GM21360 (cell line): ENCODE results near the gene RUFY2.
"Not testable (repeated sequence)": the region's sequence is repeated elsewhere in the genome, so short reads cannot be mapped to it uniquely, and the experiment has no call there.

Experiments used
- ATAC-seq: cut with Tn5 transposase; IDR thresholded peaks from one replicate; pipeline ENCODE4 v1.9.1; 2021; ENCODE audit warnings: mild to moderate bottlenecking, moderate library complexity; ENCODE audit not compliant: unreplicated experiment

The RUFY2 gene

DNA sequence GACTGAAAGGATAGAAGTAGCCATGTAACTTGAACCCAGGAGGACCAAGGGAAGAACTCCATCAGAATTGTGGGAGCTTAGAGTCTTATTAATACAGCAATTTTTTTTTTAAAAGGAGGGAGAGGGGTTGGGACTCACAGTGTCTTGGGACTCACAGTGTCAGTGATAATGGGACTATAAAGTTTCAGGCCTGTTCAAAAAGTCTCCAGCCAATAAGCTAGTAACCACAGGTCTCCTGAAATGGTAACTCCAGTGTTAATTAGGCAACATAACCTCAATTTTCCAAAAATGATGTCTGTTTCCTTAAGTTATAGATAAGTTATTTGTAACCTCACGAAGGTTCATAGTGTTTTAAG is 77.6 kb downstream of the RUFY2 start:
- no peak for ATAC-seq

DNA sequence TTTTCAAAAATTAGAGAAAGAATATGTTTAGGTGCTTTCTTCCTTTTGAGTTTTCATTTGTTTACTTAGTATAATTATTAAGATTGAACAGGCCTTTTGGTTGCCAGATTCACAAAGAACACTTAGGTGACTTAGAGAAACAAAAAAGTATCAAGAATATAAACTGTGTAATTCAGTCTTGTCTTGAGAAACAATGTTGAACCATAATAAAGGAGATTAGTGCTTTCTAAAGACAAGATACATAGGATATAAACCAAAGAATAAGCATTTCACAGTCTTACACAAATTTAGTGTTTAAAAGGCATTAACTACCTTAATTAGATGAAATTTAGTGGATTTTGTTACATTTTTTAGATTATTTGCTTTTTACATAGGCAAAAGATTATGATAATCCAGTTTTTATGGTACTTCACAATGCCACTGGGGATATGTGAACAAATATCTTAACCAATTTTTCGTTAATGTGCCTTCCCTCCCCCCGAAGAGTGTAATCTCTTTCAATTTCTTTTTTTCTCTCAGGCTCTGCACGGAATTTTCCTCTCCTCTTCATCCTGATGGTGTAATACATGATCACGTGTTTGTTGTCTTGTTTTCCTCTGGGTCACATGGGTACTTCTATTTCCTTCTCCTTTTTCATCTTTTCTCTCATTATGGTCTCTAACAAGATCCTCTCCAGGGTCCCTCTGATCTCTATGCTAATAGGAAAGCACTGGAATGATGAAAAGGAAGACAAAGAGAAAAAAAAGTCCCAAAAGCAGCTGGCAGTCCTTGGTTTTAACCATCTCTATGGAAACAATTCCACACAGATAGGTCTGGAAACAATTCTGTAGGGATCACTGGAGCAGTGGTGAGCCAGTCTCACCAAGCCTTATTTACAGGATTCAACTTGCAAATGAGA is 78.9 kb downstream of the RUFY2 start:
- no peak for ATAC-seq

DNA sequence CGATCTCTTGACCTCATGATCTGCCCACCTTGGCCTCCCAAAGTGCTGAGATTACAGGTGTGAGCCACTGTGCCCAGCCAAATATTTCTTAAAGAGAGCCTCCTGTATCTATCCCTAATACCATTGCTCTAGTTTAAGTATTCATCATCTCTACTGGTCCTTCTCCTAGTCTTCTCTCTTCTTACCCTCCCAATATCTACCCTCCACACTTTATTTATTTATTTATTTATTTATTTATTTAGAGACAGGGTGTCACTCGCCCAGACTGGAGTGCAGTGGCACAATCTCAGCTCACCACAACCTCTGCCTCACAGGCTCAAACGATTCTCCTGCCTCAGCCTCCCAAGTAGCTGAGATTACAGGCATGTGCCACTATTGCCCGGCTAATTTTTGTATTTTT is 82.7 kb downstream of the RUFY2 start:
- ATAC-seq = not testable (repeated sequence)

DNA sequence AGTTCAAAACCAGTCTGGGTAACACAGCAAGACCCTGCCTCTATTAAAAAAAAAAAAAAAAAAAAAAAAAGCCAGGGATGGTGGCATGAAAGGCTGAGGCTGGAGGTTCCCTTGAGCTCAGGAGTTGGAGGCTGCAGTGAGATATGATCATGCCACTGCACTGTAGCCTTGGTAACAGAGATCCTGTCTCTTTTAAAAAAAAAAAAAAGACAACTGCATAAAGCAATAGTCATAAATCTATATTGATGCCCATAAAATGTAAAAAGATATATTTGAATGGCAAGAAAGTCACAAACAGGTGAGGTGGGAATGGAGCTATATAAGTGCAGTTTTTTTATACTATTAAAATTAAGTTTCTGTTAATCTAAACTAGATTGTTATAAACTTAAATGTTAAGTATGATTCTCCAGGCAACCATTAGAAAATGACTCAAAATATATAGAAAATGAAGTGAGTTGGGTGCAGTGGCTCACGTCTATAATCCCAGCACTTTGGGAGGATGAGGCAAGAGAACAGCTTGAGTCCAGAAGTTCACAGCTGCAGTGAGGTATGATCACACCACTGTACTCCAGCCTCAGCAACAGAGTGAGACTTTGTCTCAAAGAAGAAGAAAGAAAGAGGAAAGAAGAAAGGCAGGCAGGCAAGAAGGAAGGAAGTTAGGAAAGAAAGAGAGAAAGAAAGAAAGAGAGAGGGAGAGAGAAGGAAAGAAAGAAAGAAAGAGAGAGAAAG is 88.6 kb downstream of the RUFY2 start:
- no peak for ATAC-seq

DNA sequence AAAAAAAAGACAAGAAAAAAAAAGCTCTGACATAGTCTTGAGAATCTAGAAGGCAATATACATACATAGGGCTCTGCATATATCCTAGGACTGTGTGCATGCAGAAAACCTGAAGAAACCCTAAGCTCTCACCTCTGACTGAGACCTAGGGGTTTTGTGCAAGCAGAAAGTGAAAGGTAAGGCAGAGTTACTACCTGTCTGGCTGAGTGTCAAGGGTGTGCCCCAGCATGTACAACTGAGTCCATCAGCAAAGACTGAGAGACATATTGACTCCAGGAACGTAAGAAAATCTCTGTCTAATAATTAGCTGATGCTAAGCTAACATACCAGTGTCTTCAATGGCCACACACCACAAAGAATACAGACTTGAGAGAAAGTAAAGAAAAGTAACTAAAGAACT is 91.5 kb downstream of the RUFY2 start:
- ATAC-seq = no peak

DNA sequence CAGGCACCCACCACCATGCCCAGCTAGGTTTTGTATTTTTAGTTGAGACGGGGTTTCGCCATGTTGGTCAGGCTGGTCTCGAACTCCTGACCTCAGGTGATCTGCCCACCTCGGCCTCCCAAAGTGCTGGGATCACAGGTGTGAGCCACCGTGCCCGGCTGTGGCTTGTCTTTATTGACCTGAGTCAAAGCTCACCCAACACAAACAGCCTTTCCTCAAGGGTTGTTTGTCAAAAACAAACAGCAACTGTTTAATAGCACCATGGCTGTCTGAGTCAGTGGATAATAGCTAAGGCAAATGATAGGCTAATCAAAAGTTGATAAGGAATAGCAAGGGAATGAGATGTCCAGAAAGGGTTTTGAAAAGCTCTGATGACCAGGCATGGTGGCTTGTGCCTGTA is 92.1 kb downstream of the RUFY2 start:
- ATAC-seq = not testable (repeated sequence)

DNA sequence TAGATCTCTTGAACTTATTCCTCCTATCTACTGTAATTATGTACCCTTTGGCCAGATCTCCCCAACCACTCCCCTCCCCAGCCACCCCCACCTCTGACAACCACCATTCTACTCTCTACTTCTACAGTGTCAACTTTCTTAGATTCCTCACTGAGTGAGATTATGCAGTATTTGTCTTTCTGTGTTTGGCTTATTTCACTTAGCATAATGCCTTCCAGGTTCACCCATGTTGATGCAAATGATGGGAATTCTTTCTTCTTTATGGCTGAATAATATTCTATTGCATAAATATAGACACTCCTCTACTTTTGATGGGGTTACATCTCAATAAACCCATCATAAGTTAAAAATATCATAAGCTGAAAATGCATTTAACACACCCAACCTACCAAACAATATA is 96.5 kb downstream of the RUFY2 start:
- no peak for ATAC-seq

DNA sequence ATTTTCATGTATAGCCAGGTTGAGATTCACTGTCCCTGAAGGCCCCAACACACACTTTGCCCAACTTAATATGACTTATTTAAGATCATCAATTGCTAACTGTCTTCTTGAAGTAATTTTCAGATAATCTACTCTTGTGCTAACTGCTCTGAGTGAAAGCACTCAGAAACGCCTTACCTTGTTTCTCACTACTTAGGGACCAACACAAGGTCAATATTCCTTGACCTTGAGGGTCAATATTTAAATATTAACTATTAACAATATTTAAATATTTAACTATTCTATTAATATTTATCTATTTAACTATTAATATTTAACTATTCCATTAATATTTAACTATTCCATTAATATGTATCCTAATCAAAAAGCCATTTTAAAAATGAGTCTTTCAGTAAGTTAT is 101.2 kb downstream of the RUFY2 start:
- ATAC-seq = no peak

DNA sequence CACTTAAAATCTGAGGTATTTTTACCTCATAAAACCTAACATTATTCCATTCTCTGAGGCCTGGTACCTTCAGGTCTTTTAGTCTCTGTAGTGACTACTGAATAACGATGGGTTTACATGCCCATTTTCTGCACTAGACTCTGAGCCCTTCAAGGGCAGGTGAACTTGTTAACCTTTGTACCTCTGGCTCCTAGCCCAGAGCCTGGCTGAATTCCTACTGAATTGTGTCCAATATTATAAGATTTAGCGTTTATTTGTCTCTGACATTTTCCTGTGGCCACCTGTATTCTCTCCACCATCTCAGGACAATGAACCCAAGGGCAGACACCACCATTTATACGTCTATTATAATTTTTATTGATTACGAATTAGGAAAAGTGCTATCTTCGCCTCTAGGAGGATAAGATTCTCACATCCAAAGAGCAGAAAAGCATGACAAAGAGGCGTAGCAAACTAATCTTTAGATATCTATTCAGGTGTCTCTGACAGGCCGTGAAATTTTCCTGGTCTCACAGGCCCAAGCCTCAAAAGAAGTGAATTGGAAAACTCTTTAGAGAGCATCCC is 103.1 kb downstream of the RUFY2 start:
- ATAC-seq = no peak

DNA sequence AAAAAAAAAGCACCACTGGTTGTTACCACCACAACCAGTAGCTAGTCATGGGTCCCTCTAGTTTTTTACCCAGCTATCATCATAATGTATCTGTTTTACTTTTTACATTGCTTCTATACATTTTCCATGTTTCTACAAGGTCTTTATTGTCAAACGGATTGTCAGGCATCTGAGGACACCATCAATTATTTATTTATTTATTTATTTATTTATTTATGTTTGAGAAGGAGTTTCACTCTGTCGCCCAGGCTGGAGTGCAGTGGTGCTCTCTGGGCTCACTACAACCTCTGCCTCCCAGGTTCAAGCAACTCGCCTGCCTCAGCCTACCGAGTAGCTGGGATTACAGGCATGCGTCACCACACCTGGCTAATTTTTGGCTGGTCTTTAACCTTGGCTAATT is 104.2 kb downstream of the RUFY2 start:
- ATAC-seq = no peak

DNA sequence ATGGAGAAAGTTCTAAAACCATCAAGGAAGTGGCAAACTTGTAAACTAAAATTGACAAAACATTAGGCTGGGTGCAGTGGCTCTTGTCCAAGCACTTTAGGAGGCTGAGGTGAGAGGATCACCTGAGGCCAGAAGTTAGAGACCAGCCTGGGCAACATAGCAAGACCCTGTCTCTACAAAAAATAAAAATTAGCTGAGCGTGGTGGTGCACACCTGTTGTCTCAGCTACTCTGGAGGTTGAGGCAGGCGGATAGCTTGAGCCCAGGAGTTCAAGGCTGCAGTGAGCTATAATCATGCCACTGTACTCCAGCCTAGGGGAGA is 104.6 kb downstream of the RUFY2 start:
- ATAC-seq = no peak

DNA sequence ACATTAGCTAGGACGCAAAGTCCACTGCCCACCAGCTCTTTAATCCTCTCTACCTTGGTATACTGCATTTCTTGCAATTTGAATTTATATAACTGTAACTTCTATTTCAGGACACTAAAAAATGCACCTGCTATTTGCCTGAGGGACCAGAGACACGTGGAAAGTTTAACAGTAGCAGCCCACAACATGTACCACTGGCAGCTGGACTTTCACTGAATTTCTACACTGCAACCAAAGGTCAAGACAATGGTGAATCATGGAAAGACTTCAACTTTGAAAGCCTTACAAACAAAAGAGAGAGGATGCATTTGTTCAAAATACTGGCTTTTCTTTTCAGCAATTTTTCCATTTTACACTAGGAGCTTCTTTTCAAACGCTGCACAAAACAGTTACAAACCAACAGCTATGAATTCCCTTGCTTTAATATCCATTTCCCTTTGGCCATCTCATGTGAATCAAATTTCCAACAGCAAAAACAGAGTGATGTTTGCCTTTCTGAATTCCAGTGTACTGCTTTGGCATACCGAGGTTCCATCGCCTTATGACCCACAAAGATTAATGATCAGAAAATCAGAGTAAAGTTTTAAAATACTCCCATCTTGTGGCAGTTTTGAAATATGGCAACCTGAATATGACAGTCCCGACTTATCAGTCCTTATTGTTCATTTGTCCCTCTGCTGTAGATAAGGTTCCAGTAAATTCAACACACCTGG is 105.1 kb downstream of the RUFY2 start:
- no peak for ATAC-seq

DNA sequence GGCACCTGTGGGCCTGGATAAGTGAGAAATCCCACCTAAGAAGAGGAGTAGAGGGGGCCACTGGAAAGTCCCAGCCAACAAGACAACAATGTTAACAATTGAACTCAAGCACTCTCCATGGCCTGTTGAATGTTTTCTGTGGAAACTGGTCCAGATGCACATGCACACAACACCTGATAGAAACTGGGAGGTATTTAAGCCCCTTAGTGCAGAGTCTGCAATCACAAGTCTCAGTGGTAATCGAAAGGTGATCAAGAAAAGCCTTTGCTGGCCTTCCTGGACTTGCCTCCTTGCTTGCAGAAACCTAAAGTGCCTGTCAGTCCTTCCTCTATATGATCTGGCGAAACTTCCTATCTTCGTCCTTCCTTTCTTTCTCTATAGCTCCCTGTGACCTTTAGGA is 105.8 kb downstream of the RUFY2 start:
- no peak for ATAC-seq

DNA sequence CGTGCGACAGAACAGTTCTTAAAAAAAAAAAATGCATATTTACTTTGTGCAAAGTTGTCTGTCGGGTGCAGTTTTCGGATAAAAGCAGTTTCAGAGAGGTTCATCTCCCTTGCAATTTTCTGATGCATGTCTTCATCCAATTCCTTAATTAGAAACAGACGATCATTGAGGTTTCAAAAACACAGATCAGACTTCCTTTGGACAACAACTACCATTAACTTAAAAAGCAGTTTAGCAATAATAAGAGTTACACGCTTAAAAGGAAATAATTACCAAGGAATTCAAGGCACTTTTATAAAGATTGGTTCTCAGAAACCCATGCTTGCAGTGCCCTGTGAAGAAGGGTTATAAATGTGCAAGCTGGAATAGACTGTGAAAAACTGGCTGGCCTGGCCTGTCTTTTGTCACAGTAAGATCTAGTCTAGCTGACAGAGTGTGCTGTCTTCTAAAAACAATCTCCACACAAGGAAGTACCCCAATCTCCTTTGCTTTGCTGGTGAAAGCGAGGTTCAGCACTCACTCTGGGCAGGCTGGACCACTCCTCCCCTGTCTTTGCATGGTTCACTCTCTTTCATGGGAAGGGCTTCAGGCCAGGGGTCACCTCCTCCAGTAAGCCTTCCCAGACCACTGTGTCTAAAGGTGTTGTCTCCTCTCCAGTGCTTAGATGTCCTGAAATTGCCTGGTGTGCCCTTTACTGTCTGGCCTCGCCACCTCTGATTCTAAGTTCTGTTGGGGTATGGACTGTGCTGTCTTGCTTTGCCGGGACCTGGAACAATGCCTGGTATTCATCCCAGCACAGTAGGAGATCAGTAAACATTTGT is 110.0 kb downstream of the RUFY2 start:
- ATAC-seq = no peak
